HCT116 (cell line): Measurements from ENCODE around the gene PLP2. TPM values are rescaled to one million over a fixed set of nuclear protein-coding genes. Genes with fewer than 3 reads are reported as not detected.

ENCODE experiments used
- ATAC-seq: fragments of 200-7000 bp; cut with Tn5 transposase; 2 replicates; pipeline ENCODE4 v1.9.1; 2020; ENCODE audit warnings: mild to moderate bottlenecking, moderate library complexity
- BruUV-seq: library from RNA; stranded (reverse); fragments of 400-500 nt; replicated peaks from 2 replicates; lab custom pipeline; 2021; lab: Mats Ljungman, UMichigan
- CTCF ChIA-PET: fragments of 300-600 bp; sonication (Branson Sonifier 250); formaldehyde crosslinking; loops from one replicate; lab custom pipeline; 2021; ENCODE audit warnings: antibody characterized with exemption; lab: Charles Lee
- POLR2A ChIA-PET: fragments of 300-600, 350-600 bp; sonication (Branson Sonifier 250); formaldehyde crosslinking; loops from one replicate; lab custom pipeline; 2021; ENCODE audit warnings: antibody characterized with exemption; lab: Charles Lee
- RAD21 ChIA-PET, 2 experiments: fragments of 300-600 bp; sonication (Branson Sonifier 250); formaldehyde crosslinking; loops; one replicate each; lab custom pipeline; 2023; ENCODE audit warnings: low total read pairs in 2 of 2; ENCODE audit not compliant: uncharacterized antibody in 2 of 2, unreplicated experiment in 2 of 2, low non-redundant PET in 1 of 2; lab: Charles Lee
- DNase-seq: peaks from one replicate; pipeline ENCODE4 v3.0.0-alpha.2; 2010; ENCODE audit warnings: low read depth, low spot score
- H2AFZ ChIP-seq: fragments of 200-600 bp; shearing (Covaris generic), sonication (generic); 2 replicates; pipeline ENCODE4 v1.6.1; 2017; ENCODE audit warnings: low read depth, mixed run types, mixed read lengths, antibody characterized with exemption, low read length; ENCODE audit not compliant: poor library complexity, severe bottlenecking
- H3K27ac ChIP-seq: 2 replicates; pipeline ENCODE4 v1.5.1; 2012; ENCODE audit warnings: low read depth, low read length
- H3K27me3 ChIP-seq: fragments of 200-600 bp; sonication (generic); 2 replicates; pipeline ENCODE4 v1.6.1; 2016; ENCODE audit warnings: mixed run types, low read length, mixed read lengths; ENCODE audit not compliant: insufficient read depth
- H3K36me3 ChIP-seq, 2 experiments: fragments of 200-500 bp in 1 of 2; fragments of 200-600 bp in 1 of 2; sonication (Bioruptor generic) in 1 of 2; sonication (generic) in 1 of 2; 2 replicates each; pipeline versions ENCODE4 v1.5.1 to v1.6.1; 2014 to 2016; ENCODE audit warnings: low read length in 2 of 2, inconsistent platforms in 1 of 2, mixed read lengths in 1 of 2, mixed run types in 1 of 2; ENCODE audit not compliant: insufficient read depth in 2 of 2, control insufficient read depth in 1 of 2
- H3K4me1 ChIP-seq, 2 experiments: fragments of 200-600 bp in 1 of 2; sonication (generic) in 1 of 2; 2 replicates each; pipeline versions ENCODE4 v1.5.1 to v1.6.1; 2012 to 2017; ENCODE audit warnings: low read length in 2 of 2, inconsistent platforms in 1 of 2, mild to moderate bottlenecking in 1 of 2, mixed read lengths in 1 of 2, mixed run types in 1 of 2, moderate library complexity in 1 of 2; ENCODE audit not compliant: insufficient read depth in 2 of 2, control insufficient read depth in 1 of 2
- H3K4me2 ChIP-seq: fragments of 200-600 bp; sonication (generic); 2 replicates; pipeline ENCODE4 v1.6.1; 2017; ENCODE audit warnings: mixed run types, low read length, mixed read lengths
- H3K4me3 ChIP-seq, 2 experiments: fragments of 200-600 bp in 1 of 2; sonication (generic) in 1 of 2; replicated peaks in 1 of 2; 2 replicates each; pipeline ENCODE4 v1.5.1; 2011 to 2016; ENCODE audit warnings: low read length in 2 of 2, control low read depth in 1 of 2, low read depth in 1 of 2, mild to moderate bottlenecking in 1 of 2, mixed read lengths in 1 of 2, mixed run types in 1 of 2
- H3K79me2 ChIP-seq: fragments of 200-600 bp; sonication (generic); 2 replicates; pipeline ENCODE4 v1.6.1; 2017; ENCODE audit warnings: mild to moderate bottlenecking, mixed run types, low read length, moderate library complexity, mixed read lengths; ENCODE audit not compliant: insufficient read depth
- H3K9ac ChIP-seq: fragments of 200-600 bp; sonication (generic); 2 replicates; pipeline ENCODE4 v1.6.1; 2016; ENCODE audit warnings: low read length, mixed read lengths
- H3K9me2 ChIP-seq: fragments of 200-600 bp; sonication (generic), shearing (Covaris generic); 2 replicates; pipeline ENCODE4 v1.6.1; 2017; ENCODE audit warnings: mixed run types, mild to moderate bottlenecking, moderate library complexity; ENCODE audit not compliant: insufficient read depth
- H3K9me3 ChIP-seq, 2 experiments: fragments of 200-500 bp in 1 of 2; fragments of 200-600 bp in 1 of 2; sonication (Bioruptor generic) in 1 of 2; sonication (generic) in 1 of 2; 2 replicates each; pipeline ENCODE4 v1.6.1; 2014 to 2017; ENCODE audit warnings: low read length in 2 of 2, mixed read lengths in 2 of 2, inconsistent platforms in 1 of 2, low read depth in 1 of 2, mild to moderate bottlenecking in 1 of 2, mixed run types in 1 of 2, moderate library complexity in 1 of 2; ENCODE audit not compliant: control insufficient read depth in 1 of 2, insufficient read depth in 1 of 2
- H4K20me1 ChIP-seq: fragments of 200-600 bp; sonication (generic), shearing (Covaris generic); 2 replicates; pipeline ENCODE4 v1.6.1; 2017; ENCODE audit warnings: mixed run types, mild to moderate bottlenecking, moderate library complexity; ENCODE audit not compliant: insufficient read depth
- ATF3 ChIP-seq: IDR thresholded peaks from 2 replicates; pipeline ENCODE4 v1.6.1; 2012
- CBX3 ChIP-seq: IDR thresholded peaks from 2 replicates; pipeline ENCODE4 v1.6.1; 2012; ENCODE audit warnings: low read depth
- EGR1 ChIP-seq: IDR thresholded peaks from 2 replicates; pipeline ENCODE4 v1.6.1; 2012; ENCODE audit warnings: low read depth
- ELF1 ChIP-seq: IDR thresholded peaks from 2 replicates; pipeline ENCODE4 v1.6.1; 2012; ENCODE audit warnings: low read depth, borderline replicate concordance
- EZH2 ChIP-seq: fragments of 200-600 bp; sonication (generic); IDR thresholded peaks from 2 replicates; pipeline ENCODE4 v1.6.1; 2017; ENCODE audit warnings: antibody characterized with exemption, mixed run types
- EZH2phosphoT487 ChIP-seq: fragments of 200-600 bp; IDR thresholded peaks from 2 replicates; pipeline ENCODE4 v1.6.1; 2018; ENCODE audit warnings: antibody characterized with exemption, borderline replicate concordance
- JUND ChIP-seq: IDR thresholded peaks from 2 replicates; pipeline ENCODE4 v1.6.1; 2012
- POLR2A ChIP-seq: IDR thresholded peaks from 2 replicates; pipeline ENCODE4 v1.7.0; 2011; ENCODE audit warnings: borderline replicate concordance; ENCODE audit not compliant: insufficient read depth, insufficient read length; ENCODE audit errors: extremely low read depth
- POLR2AphosphoS5 ChIP-seq: IDR thresholded peaks from 2 replicates; pipeline ENCODE4 v1.6.1; 2011; ENCODE audit warnings: mild to moderate bottlenecking, low read depth, low read length, moderate library complexity
- SIN3A ChIP-seq: IDR thresholded peaks from 2 replicates; pipeline ENCODE4 v1.6.1; 2012; ENCODE audit warnings: low read depth
- TCF7L2 ChIP-seq: IDR thresholded peaks from 2 replicates; pipeline ENCODE4 v1.7.0; 2011; ENCODE audit warnings: borderline replicate concordance, inconsistent platforms; ENCODE audit not compliant: insufficient read depth, insufficient read length; ENCODE audit errors: extremely low read depth
- YY1 ChIP-seq: IDR thresholded peaks from 2 replicates; pipeline ENCODE4 v1.6.1; 2011; ENCODE audit warnings: low read length, low read depth, moderate library complexity, mild to moderate bottlenecking; ENCODE audit not compliant: insufficient replicate concordance; ENCODE audit errors: extremely low read depth
- ZBTB33 ChIP-seq: IDR thresholded peaks from 2 replicates; pipeline ENCODE4 v1.6.1; 2011; ENCODE audit warnings: mild to moderate bottlenecking, low read length, moderate library complexity; ENCODE audit not compliant: insufficient replicate concordance; ENCODE audit errors: extremely low read depth
- intact Hi-C: fragments of 100-400 bp; cut with micrococcal nuclease; formaldehyde crosslinking; loops from 2 replicates; pipeline ENCODE4 v1.10.0; 2022
- total RNA-seq: library from RNA; stranded (reverse); gene quantifications from one replicate; pipeline ENCODE4 v1.2.1, GENCODE V29; 2021; ENCODE audit not compliant: unreplicated experiment

The PLP2 gene
- total RNA-seq, 1 experiment from 2014 or later: 207 TPM

- CTCF ChIA-PET: interaction anchor here (0.6 kb wide), 1 partner anchor 637 kb away, joined by 3 read pairs; no protein-coding TSS in a partner anchor
- intact Hi-C loops: no loop called here
- peak overlapping the region; percentile 89 for H3K4me2 ChIP-seq
Measured at GRCh38 chrX:49187028-49187394, 15.3 kb downstream of the PLP2 start.

More at GRCh38 chrX:49187028-49187394, 15.3 kb downstream of the PLP2 start:
- Histone ChIP-seq H3K27ac (peak overlapping the region; percentile 84; the same call in 1 of the 2 replicates), H3K9me2 (no peaks in the 10 kb centered on the region), H4K20me1 (no peaks in the 10 kb centered on the region), H2AFZ (no peak overlapping the region), H3K9me3 (no peaks in the 10 kb centered on the region), H3K4me1 (peaks cover 14 to 37% of the 10 kb centered on the region in 2 experiments), H3K4me3 (no peak overlapping the region), H3K36me3 (peaks cover 3% of the 10 kb centered on the region in 2 experiments; a peak in 2 of 4 replicates), H3K9ac (peak overlapping the region; percentile 82), H3K79me2 (peaks cover 24% of the 10 kb centered on the region), H3K27me3 (no peaks in the 10 kb centered on the region)
- ATAC-seq: no peak
- RAD21 ChIA-PET: no interaction called here
- BruUV-seq: no TSS peak
- POLR2A ChIA-PET: no interaction called here
- TF ChIP-seq EZH2 (no peak), ATF3 (no peak), ZBTB33 (no peak), EGR1 (no peak), YY1 (no peak), EZH2phosphoT487 (no peak), POLR2AphosphoS5 (no peak), ELF1 (no peak), JUND (no peak), TCF7L2 (no peak), POLR2A (no peak), SIN3A (no peak), CBX3 (no peak)
- DNase-seq: no peak
